OCI-LY3 (cell line): ENCODE results near the gene CHST11.

Experiments used
- H2AFZ ChIP-seq: fragments of 200-600, 300-600 bp; shearing (Covaris generic); 2 replicates; pipeline ENCODE4 v1.6.0; 2014; ENCODE audit warnings: antibody characterized with exemption, low read depth, low read length
- H3K27ac ChIP-seq: fragments of 200-600, 300-600 bp; sonication (generic); 2 replicates; pipeline ENCODE4 v1.5.1; 2014; ENCODE audit warnings: mild to moderate bottlenecking, low read length, moderate library complexity, mixed read lengths
- H3K27me3 ChIP-seq: fragments of 200-600, 300-600 bp; sonication (generic); 2 replicates; pipeline ENCODE4 v1.6.1; 2014; ENCODE audit warnings: low read depth, low read length, mixed read lengths
- H3K36me3 ChIP-seq: fragments of 200-600, 300-600 bp; sonication (generic); replicated peaks from 2 replicates; pipeline ENCODE3; 2014; ENCODE audit warnings: low read depth, low read length, mixed read lengths
- H3K4me1 ChIP-seq: fragments of 300-600, 200-600 bp; sonication (generic); 2 replicates; pipeline ENCODE4 v1.6.1; 2014; ENCODE audit warnings: low read length, mixed read lengths
- H3K4me2 ChIP-seq: fragments of 200-600, 300-600 bp; sonication (generic); 2 replicates; pipeline ENCODE4 v1.6.1; 2014; ENCODE audit warnings: low read length, mixed read lengths
- H3K4me3 ChIP-seq: fragments of 300-600, 200-600 bp; sonication (generic); 2 replicates; pipeline ENCODE4 v1.5.1; 2014; ENCODE audit warnings: antibody characterized with exemption, mild to moderate bottlenecking, low read length, moderate library complexity
- H3K79me2 ChIP-seq: fragments of 300-600, 200-600 bp; shearing (Covaris generic); 2 replicates; pipeline ENCODE4 v1.6.1; 2014; ENCODE audit warnings: mild to moderate bottlenecking, low read length, mixed read lengths
- H3K9ac ChIP-seq: fragments of 300-600, 200-600 bp; shearing (Covaris generic); 2 replicates; pipeline ENCODE4 v1.6.0; 2014; ENCODE audit warnings: mild to moderate bottlenecking, low read length, moderate library complexity
- H3K9me3 ChIP-seq: fragments of 200-600, 300-600 bp; shearing (Covaris generic); 2 replicates; pipeline ENCODE4 v1.6.1; 2014; ENCODE audit warnings: low read length, mixed read lengths; ENCODE audit not compliant: insufficient read depth
- H4K20me1 ChIP-seq: fragments of 200-600, 300-600 bp; sonication (generic); 2 replicates; pipeline ENCODE4 v1.6.1; 2016; ENCODE audit warnings: low read length, mixed read lengths; ENCODE audit not compliant: insufficient read depth
- CTCF ChIP-seq: fragments of 200-600, 300-600 bp; sonication (generic); IDR thresholded peaks from 2 replicates; pipeline ENCODE4 v1.5.1; 2014; ENCODE audit warnings: antibody characterized with exemption, low read length, low read depth
- EZH2phosphoT487 ChIP-seq: fragments of 200-600 bp; shearing (Covaris generic); IDR thresholded peaks from 2 replicates; pipeline ENCODE4 v1.6.1; 2018; ENCODE audit warnings: antibody characterized with exemption, mixed run types, low read depth

Gene CHST11

GRCh38 chr12:104785886-104786285 lies 329.1 kb downstream of the CHST11 start:
- H3K27me3 ChIP-seq, result no peaks in the 10 kb centered on the region
- no peaks in the 10 kb centered on the region for H3K79me2 ChIP-seq
- H3K36me3 ChIP-seq, result no peaks in the 10 kb centered on the region
- no peak overlapping the region for H2AFZ ChIP-seq
- TF ChIP-seq EZH2phosphoT487 (no peak), CTCF (no peak)
- peaks cover 1% of the 10 kb centered on the region; the same call in 1 of the 2 replicates for H3K9me3 ChIP-seq
- no peaks in the 10 kb centered on the region for H4K20me1 ChIP-seq
- H3K4me1 ChIP-seq, result peaks cover 7% of the 10 kb centered on the region; the same call in 1 of the 2 replicates
- no peak overlapping the region for H3K4me2 ChIP-seq
- H3K4me3 ChIP-seq, result no peak overlapping the region
- H3K9ac ChIP-seq, result no peak overlapping the region
- no peak overlapping the region for H3K27ac ChIP-seq

GRCh38 chr12:104786352-104786751 lies 329.6 kb downstream of the CHST11 start:
- no peaks in the 10 kb centered on the region for H3K36me3 ChIP-seq
- H3K4me1 ChIP-seq, result peaks cover 8% of the 10 kb centered on the region; the same call in 1 of the 2 replicates
- no peak overlapping the region for H3K9ac ChIP-seq
- no peaks in the 10 kb centered on the region for H3K27me3 ChIP-seq
- no peak overlapping the region for H2AFZ ChIP-seq
- H3K9me3 ChIP-seq, result no peaks in the 10 kb centered on the region
- no peak overlapping the region for H3K4me3 ChIP-seq
- TF ChIP-seq EZH2phosphoT487, result no peak
- TF ChIP-seq CTCF, result no peak
- H4K20me1 ChIP-seq, result no peaks in the 10 kb centered on the region
- no peak overlapping the region for H3K4me2 ChIP-seq
- H3K27ac ChIP-seq, result no peak overlapping the region
- H3K79me2 ChIP-seq, result no peaks in the 10 kb centered on the region

- H3K4me1 ChIP-seq, result peaks cover 8% of the 10 kb centered on the region; the same call in 1 of the 2 replicates
- H3K4me3 ChIP-seq, result no peak overlapping the region
- no peaks in the 10 kb centered on the region for H4K20me1 ChIP-seq
- no peak overlapping the region for H3K4me2 ChIP-seq
- H2AFZ ChIP-seq, result no peak overlapping the region
- TF ChIP-seq CTCF (no peak), EZH2phosphoT487 (no peak)
- H3K27ac ChIP-seq, result no peak overlapping the region
- H3K79me2 ChIP-seq, result no peaks in the 10 kb centered on the region
- H3K9ac ChIP-seq, result no peak overlapping the region
- H3K9me3 ChIP-seq, result no peaks in the 10 kb centered on the region
- H3K27me3 ChIP-seq, result no peaks in the 10 kb centered on the region
- H3K36me3 ChIP-seq, result no peaks in the 10 kb centered on the region
Measured at GRCh38 chr12:104788840-104789271, 332.1 kb downstream of the CHST11 start.

GRCh38 chr12:104790296-104791125 lies 333.8 kb downstream of the CHST11 start:
- H3K4me3 ChIP-seq, result peak overlapping the region; percentile 79
- peaks cover 8% of the 10 kb centered on the region; the same call in 1 of the 2 replicates for H3K4me1 ChIP-seq
- H3K79me2 ChIP-seq, result no peaks in the 10 kb centered on the region
- H2AFZ ChIP-seq, result peak overlapping the region; percentile 87
- H3K27me3 ChIP-seq, result no peaks in the 10 kb centered on the region
- H3K9me3 ChIP-seq, result no peaks in the 10 kb centered on the region
- H3K36me3 ChIP-seq, result no peaks in the 10 kb centered on the region
- no peak overlapping the region for H3K27ac ChIP-seq
- TF ChIP-seq CTCF (peak; percentile 86), EZH2phosphoT487 (no peak)
- H4K20me1 ChIP-seq, result no peaks in the 10 kb centered on the region
- H3K9ac ChIP-seq, result peak overlapping the region; percentile 62
- peak overlapping the region; percentile 96 for H3K4me2 ChIP-seq
